Measurements from ENCODE around the gene GLIS1.

- TF ChIP-seq EZH2phosphoT487 (IDR thresholded peaks at IDR 0.05; ENCODE audit: low read length) (no peak), EZH2 (optimal IDR thresholded peaks at IDR 0.05; ENCODE audit: low read depth, low read length) (no peak)
- TF ChIP-seq, protein P1, sequence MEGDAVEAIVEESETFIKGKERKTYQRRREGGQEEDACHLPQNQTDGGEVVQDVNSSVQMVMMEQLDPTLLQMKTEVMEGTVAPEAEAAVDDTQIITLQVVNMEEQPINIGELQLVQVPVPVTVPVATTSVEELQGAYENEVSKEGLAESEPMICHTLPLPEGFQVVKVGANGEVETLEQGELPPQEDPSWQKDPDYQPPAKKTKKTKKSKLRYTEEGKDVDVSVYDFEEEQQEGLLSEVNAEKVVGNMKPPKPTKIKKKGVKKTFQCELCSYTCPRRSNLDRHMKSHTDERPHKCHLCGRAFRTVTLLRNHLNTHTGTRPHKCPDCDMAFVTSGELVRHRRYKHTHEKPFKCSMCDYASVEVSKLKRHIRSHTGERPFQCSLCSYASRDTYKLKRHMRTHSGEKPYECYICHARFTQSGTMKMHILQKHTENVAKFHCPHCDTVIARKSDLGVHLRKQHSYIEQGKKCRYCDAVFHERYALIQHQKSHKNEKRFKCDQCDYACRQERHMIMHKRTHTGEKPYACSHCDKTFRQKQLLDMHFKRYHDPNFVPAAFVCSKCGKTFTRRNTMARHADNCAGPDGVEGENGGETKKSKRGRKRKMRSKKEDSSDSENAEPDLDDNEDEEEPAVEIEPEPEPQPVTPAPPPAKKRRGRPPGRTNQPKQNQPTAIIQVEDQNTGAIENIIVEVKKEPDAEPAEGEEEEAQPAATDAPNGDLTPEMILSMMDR (IDR thresholded peaks at IDR 0.05; ENCODE audit: low read length), result no peak
Observed at GRCh38 chr1:53665996-53666395, 73.0 kb downstream of the GLIS1 start.
